Measurements from ENCODE around the gene ACE.

- TF ChIP-seq, protein P1, sequence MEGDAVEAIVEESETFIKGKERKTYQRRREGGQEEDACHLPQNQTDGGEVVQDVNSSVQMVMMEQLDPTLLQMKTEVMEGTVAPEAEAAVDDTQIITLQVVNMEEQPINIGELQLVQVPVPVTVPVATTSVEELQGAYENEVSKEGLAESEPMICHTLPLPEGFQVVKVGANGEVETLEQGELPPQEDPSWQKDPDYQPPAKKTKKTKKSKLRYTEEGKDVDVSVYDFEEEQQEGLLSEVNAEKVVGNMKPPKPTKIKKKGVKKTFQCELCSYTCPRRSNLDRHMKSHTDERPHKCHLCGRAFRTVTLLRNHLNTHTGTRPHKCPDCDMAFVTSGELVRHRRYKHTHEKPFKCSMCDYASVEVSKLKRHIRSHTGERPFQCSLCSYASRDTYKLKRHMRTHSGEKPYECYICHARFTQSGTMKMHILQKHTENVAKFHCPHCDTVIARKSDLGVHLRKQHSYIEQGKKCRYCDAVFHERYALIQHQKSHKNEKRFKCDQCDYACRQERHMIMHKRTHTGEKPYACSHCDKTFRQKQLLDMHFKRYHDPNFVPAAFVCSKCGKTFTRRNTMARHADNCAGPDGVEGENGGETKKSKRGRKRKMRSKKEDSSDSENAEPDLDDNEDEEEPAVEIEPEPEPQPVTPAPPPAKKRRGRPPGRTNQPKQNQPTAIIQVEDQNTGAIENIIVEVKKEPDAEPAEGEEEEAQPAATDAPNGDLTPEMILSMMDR (IDR thresholded peaks at IDR 0.05) = no peak
- TF ChIP-seq POLR2A (IDR thresholded peaks at IDR 0.05) (no peak), EP300 (IDR thresholded peaks at IDR 0.05) (no peak)
Measured at GRCh38 chr17:63436523-63437110, 40.2 kb upstream of the ACE start.
